Daoy (cell line): Measurements from ENCODE around the gene CORO7. TPM values are rescaled to one million over a fixed set of nuclear protein-coding genes. Genes with fewer than 3 reads are reported as not detected.
A peak's percentile ranks its signal among the peaks of the same experiment; 100 is the strongest.

ENCODE experiments used
- DNase-seq: peaks from one replicate; pipeline ENCODE4 v3.0.0-alpha.2; 2015; ENCODE audit warnings: low read depth
- total RNA-seq: library from RNA; depleted of rRNA; stranded (reverse); fragments of >200 nt; shearing (Covaris generic); gene quantifications from 2 replicates; pipeline ENCODE4 v1.2.3, GENCODE V29; 2014; rRNA removed

The CORO7 gene
- total RNA-seq = 7.0 and 11.3 TPM in 2 replicates

DNA sequence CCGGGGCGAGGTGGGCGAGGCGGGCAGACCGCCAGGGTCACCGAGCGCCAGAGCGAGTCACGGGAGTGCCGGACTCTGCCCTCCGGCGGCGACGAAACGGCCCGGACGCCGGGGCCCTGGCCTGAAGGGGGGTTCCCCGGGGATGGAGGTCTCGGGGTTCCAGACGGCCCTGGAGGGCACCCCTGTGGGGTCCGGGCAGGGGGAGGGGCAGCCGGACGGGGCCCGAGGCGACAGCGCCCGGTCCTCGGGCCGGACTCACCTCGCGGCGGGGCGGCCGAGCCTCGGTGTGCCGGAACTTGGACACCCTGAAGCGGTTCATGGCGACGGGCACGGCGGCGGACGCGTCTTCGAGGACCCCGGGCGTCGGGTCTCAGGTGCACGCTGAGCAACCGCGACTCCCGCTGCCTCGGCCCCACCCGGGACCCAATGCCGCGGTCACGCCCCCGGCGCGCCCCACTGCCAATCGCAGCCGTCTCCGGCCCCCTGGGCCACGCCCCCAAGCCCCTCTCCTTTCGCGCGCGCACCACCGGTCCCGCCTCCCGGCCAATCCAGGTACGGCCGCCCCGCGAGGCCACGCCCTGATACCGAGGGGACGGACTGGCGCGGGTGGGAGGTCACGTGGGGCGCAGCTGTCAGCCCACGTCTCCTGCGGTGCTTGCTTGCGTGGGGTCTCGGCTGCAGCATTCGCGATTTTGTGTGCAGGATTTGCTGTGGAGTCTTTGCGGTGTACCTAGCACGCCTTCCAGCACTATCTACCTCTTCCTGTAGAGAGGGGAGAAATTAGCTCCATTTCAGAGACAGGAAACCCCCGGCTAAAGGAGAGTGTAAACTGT lies at the start of gene CORO7:
TSS of gene CORO7 (minus strand) at position 397 of the 833 bp plus-strand sequence. CDS start at position 319, 78 bp downstream.
- peak; percentile 92 for DNase-seq

DNA sequence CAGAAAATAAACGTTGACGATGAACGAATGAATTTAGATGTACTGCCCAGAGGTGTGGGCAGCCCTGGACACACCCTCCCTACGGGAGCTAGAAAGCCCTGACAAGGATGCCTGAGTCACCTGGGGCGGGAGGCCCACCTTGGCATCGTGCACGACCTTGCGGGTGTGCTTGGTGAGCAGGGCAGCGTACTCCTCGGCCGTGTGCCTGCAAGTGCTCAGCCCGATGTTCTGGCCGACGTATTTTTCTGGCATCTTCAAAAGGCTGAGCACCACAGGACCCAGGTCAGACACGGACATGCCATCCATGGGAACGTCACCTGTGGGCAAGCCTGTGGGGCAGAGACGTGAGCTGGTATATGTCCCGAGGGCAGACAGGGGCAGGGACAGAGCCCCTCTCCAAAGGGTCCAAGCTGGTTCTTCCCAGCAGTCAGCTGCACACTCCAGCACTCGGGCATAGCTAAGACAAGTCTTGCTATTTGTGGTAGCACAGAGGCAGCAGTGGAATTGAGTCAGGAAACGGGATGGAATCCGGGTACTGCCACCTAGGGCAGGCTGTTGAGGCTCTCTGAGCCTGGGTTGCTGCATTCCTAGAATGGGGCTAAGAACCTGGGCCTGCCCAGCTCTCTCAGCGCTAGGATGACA lies 47.2 kb upstream of the CORO7 start:
- DNase-seq = no peak

DNA sequence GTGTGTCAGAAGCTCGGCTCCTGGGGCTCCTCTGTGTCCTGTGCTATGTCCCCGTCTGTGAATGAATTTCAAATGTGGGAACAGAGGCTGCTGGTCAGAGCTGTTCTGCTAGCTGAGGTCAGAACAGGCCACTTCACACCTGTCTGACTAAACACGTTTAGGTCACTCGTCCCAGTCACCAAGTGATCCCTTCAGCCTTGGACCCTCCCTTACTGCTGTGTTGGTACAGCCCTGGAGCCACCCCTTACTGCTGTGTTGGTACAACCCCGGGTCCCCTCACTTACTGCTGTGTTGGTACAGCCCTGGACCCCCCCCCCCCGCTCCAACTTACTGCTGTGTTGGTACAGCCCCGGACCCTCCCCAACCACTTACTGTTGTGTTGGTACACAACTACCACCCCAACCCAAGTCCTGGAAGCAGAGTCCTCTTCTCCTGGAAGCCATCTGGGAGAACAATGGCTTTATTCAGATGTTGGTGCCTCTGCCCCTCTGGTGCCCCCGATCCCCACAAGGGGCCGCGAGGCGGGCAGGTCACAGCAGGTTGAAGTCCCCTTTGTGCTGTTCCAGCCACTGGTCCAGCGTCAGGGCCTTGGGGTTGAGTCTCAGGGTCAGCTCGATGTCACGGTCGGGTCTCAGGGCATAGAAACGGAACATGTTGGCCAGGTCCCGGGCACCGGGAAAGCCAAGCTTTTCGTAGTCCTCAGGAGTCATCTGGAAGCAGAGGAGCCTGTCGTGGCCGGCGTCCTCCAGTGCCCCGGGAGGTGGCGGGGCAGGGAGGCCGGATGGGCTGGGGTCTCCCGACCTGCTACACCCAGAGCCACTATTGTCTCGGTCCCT lies 45.1 kb upstream of the CORO7 start:
- DNase-seq = no peak

DNA sequence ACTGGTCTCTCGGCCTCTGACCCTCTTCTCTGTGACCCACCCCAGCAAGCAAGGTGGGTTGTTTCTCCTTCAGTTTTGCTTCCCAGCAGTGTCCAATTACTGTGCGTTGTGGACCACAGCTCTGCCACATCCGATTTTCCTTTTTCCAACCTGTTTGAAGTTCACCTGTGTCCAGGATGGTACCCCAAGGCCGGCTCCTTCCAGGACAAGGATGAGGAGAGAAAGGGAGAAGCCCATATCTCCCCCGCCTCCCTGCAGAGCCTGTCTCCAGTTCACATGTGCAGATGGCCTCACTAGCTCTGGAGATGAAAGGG lies 44.5 kb upstream of the CORO7 start:
- DNase-seq = no peak

DNA sequence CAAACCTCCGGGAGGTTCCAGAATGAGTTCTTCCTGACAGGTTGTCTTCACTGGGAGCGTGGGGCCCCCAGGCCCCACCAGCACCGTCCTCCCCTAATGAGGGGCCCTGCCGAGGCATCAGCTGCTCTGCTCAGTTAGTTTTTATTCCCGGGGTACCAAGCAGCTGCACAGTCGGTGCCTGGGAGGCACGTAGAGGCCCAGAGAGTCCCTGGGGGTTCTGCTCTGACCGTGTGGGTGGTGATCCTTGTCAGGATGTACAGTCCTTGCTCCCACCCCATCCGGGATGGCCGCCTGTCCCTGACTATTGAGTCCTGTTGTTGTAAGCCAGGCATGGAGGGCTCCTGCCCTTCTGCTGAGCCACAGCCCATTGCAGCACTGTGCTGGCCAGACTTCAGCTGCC lies 39.6 kb upstream of the CORO7 start:
- no peak for DNase-seq

DNA sequence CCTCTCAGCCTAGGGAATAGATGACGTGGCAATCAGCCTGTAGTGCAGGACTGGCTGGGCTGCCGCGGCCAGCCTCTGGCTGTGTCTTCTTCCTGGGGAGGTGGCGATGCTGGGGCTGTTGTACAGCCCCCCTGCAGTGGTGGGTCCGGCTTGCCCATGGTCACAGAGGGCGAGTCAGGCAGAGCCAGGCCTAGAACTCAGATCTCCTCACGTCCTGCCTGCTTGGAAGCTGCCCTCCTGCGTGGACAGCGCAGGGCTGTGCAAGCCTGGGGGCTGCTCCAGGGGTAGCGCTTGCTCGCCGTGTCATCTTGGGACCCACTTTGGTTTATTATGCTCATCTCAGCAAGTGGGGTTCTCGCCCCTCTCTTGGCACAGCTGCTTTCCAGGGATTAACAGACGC lies 38.7 kb upstream of the CORO7 start:
- no peak for DNase-seq

DNA sequence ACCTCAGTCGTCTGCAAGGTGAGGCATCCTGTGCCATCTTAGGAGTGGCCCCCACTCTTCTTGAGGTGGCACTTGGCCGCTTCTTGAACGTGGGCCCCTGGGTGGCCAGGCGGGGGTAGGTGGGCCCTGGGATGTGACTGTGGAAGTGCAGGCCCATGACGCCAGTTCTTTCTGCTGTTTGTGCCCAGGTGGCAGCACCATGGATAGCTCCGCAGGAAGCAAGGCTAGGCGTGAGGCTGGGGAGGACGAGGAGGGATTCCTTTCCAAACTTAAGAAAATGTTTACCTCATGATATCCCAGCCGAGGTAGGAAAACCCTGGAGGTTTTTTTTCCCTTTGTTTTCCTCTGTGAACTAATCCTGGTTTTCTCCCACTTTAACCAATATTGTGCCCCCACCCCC lies 38.2 kb upstream of the CORO7 start:
- no peak for DNase-seq

DNA sequence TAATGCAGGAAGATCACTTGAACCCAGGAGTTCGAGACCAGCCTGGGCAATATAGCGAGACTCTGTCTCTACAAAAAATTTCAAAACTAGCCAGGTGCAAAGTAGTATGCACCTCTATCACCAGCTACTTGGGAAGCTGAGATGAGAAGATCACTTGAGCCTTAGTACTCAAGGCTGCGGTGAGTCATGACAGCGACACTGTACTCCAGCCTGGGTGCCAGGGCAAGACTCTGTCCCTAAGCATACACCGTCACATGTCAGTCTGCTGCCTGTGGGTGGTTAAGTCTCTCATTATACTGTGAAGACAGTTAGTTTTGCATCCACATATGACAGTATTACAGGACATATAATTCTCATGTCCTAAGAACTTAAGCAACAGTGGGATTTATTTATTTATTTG lies 36.3 kb upstream of the CORO7 start:
- no peak for DNase-seq

DNA sequence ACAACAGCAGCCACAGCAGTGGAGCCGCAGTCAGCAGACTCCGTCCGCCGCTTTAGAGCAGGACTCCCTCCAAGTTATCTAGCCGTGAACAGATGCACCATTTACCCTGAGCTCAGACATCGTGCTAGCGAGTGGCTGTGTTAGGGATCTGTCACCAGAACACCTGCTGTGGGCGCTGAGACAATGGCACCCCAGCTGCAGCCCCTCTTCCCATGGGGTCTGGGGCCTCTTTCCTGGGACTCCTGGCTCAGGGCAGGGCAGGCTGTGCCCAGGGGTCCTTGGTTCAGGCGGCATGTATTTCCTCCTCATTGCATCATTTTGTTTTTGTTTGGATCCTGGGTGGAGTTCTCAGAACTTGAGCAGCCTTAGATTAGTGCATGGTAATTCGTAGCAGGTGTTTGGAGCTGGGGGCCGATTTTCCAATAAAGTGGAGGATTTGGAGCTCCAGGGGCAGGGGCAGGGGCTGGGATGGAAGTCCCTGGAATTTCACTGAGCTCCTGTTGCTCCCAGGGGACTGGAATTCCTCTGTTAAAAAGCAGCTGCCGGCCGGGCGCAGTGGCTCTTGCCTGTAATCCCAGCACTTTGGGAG lies 34.6 kb upstream of the CORO7 start:
- DNase-seq = no peak

DNA sequence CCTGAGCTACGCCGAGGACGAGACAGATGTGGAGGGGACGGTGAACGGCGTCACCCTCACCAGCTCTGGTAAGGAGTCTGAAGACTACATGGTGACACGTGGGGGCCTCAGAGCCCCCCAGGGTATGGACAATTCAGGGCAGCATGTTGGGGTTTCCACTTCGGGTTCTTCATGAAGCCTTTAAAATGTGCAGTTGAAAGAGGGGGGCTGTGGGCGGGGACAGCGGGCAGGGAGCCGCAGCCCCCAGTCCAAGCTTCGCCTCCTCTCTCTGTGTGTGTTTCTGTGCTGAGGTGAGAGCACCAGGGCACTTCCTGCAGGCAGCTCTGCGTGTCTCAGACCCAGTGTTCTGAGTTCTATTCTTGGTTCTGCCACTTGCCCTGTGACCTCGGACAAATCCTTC lies 34.0 kb upstream of the CORO7 start:
- no peak for DNase-seq

DNA sequence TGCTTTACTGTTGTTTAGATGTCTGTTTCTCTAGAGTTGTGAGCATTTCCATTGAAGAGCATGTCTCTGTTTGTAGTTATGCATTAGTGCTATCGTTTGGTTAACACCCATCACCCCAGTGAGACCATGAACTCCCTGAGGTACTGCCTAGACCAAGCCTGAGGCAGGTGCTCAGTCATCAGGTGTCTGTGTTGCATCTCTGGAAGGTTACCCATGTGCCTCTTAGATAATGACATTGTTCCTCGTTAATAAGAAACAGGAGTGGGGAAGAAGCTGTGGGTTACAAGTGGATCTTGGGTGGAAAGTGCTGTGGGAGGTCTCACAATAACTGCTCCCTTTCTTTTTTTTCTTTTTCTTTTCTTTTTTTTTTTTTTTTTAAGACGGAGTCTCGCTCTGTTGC lies 27.6 kb upstream of the CORO7 start:
- DNase-seq = no peak

DNA sequence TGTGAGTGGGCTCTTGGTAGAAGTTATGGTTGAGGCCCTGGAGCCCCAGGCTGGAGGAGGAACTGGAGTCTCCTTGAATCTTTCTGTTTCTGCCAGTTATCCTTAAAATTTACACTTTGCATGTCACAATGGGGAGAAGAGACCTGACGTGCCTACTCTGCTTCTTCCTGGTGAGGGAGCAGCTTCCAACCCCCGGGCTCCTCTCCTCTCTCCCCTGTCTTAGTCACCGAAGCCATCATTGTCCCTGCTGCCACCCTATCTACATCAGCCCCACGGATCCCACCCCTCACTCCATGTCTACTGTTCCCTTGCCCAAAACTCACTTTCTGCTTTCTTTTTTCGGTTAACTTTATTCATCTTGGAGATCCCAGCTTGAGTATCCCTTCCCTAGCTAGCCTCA lies 26.9 kb upstream of the CORO7 start:
- DNase-seq = no peak

DNA sequence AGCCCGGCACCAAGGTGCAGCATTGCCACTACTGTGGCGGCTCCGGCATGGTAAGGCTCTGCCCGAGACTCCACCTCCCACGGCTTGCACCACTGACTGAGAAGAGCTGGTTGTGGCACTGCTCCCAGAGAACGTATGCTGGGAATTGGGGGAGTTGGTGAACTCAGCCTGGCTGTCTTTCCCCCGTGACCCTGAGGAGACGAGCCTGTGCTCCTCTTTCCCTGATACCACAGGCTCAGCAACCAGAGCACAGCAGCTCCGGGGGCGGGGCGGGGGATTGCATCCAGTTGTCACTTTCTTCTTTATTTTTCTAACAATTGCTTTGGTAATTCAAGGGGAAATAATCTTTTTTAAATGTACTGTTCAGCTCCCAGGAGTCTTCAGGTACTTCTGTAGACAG lies 26.0 kb upstream of the CORO7 start:
- DNase-seq = no peak

DNA sequence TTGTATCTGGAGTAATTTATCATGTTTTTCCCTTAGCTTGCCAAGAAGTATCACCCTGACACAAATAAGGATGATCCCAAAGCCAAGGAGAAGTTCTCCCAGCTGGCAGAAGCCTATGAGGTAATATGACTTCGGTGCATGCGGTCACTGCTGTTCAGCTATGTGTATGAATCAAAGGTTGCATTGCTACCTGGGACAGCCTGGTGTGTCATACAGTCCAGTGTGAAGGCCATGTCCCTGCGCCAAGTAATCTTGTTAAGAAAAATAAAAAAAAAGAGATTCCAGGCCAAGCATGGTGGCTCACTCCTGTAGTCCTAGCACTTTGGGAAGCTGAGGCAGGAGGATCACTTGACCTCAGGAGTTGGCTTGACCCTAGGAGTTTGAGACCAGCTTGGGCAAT lies 21.0 kb upstream of the CORO7 start:
- DNase-seq = no peak

DNA sequence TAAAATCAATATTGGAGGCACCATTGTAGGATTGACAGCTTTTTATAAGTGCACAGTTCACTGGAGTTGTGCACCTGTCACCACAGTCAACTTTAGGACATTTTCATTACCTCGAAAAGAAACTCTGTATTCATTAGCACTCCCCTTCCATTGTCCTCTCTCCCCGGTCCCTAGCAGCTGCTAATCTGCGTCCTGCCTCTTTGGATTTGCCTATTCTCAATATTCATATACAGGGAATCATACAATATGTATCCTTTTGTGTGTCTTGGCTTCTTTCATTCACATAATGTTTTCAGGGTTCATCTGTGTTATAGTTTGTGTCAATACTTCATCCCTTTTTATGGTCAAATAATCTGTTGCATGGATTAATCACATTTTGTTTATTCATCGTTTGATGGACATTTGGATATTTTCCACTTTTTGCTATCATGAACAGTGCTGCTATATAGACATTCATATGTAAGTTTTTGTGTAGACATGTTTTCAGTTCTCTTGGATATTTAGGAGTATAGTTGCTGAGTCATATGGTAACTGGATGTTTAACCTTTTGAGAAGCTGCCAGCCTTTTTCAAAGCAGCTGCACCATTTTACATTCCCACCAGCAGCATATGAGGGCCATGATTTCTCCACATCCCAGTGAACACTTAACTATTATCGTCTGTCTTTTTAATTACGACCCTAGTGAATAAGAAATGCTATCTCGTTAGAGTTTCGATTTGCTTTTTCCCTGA lies 19.1 kb upstream of the CORO7 start:
- no peak for DNase-seq

DNA sequence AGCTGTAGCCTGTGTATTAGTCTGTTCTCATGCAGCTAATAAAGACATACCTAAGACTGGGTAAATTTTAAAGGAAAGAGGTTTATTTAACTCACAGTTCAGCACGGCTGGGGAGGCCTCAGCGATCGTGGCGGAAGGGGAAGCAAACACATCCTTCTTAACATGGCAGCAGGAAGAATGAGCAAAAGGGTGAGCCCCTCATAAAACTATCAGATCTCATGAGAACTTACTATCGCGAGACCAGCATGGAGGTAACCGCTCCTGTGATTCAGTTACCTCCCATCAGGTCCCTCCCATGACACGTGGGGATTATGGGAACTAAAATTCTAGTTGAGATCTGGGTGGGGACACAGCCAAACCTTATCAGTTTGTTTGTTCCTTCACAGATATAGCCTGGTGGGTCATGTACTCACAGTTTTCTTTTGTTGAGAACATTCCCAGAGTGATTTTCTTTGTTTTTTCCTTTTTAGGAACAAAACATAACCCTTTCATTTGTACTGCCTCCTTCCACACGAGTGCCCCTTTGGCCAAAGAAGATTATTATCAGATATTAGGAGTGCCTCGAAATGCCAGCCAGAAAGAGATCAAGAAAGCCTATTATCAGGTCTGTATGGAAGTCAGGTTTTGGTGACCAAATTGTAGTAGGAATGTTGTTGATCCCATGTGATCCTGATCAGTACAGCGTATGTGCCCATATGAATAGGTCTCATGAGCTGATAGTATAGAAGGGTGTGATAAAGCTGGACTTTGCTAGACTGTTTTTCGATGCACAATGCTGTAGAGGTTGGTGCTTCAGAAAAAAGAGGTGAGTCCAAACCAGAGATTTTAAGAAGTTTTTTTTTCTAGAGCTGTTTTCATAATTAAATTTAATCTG lies 17.8 kb upstream of the CORO7 start:
- no peak for DNase-seq

DNA sequence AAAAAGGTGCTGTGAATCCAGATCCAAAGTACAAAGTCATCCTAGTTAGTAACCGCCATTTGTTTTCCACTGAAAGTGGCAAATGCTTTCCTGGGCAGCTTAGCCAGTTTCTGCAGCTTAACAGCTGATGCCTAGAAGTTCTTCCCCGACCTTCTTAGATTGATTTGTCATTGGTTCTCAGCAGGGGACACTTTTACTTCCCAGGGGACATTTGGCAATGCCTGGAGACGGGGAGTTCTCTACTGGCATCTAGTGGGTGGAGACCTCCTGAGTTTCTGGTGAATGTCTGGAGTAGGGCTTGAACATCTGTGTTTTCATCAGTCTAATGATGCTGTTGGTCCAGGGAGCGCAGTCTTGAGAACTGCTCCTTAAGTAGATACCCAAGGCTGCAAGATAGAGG lies 16.8 kb upstream of the CORO7 start:
- DNase-seq = no peak

DNA sequence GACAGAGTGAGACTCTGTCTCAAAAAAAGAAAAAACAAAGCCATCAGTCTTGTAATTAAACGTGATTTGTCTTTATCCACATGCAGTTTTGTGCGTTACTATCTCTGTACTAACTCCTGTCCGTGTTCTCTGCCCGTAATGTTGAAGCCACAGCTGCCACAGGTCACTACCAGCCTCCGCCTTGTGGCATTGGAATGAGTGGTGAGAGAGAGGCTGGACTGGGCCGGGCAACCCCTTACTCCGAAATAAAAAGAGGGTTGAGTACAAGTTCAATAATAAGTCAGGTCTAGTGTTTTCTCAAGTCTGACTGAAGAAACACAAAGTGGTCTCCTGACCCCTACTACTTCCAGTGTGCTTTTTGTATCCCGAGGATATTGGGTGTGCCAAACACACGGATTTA lies 14.6 kb upstream of the CORO7 start:
- DNase-seq = no peak

DNA sequence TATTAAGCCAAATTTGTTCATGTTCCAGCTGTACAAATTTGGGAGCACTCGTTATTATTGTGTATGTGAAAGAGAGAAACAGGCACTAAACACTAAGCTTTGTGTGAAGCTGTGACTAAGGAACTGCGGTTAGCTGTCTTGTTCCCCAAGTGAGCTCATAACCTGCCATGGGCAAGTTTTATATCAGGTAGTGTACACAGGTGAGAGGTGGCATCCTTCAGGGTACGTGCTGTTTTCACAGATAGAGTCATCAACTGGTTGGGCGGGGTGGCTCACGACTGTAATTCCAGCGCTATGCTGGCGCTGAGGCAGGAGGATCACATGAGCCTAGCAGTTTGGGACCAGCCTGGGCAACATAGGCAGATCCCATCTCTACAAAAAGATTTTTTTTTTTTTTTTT lies 12.1 kb upstream of the CORO7 start:
- DNase-seq = no peak

DNA sequence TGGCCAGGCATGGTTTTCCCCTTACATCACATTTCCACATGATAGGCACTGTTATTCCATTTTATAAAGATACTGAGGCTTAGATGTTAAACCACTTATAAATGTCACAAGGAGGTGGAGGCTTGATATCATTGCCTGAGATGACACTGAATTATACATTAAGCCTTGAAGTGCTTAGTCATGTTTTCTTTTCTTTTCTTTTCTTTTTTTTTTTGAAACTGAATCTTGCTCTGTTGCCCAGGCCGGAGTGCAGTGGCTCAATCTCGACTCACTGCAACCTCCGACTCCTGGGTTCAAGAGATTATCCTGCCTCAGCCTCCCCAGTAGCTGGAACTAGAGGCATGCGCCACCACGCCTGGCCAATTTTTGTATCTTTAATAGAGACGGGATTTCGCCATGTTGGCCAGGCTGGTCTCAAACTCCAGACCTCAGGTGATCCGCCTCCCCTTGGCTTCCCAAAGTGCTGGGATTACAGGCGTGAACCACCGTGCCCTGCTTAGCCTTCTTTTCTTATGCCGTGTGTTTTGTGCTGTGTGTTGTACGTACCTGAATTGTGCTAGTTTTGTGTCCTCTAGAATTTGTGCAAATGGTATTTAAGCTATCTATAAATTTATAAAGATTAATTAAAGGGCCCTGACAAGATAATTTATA lies 10.5 kb upstream of the CORO7 start:
- DNase-seq = no peak
